Measurements from ENCODE around the gene PLD1.
"Not testable (repeated sequence)": the region's sequence is repeated elsewhere in the genome, so short reads cannot be mapped to it uniquely, and the experiment has no call there.

Gene PLD1

GRCh38 chr3:171815973-171816595 is 5.8 kb upstream of the PLD1 start:
- DNase-seq (ENCODE audit: low spot score) = no peak

GRCh38 chr3:171814662-171815061 is 4.4 kb upstream of the PLD1 start:
- not testable (repeated sequence) for DNase-seq (ENCODE audit: low spot score)

GRCh38 chr3:171813897-171814460 is 3.7 kb upstream of the PLD1 start:
- no peak for DNase-seq (ENCODE audit: low spot score)

- DNase-seq (ENCODE audit: low spot score) = no peak
Measured at GRCh38 chr3:171813278-171813896, 3.1 kb upstream of the PLD1 start.

- no peak for DNase-seq (ENCODE audit: low spot score)
Measured at GRCh38 chr3:171812811-171813210, 2.5 kb upstream of the PLD1 start.

- no peak for DNase-seq (ENCODE audit: low spot score)
Measured at GRCh38 chr3:171811913-171812335, 1.6 kb upstream of the PLD1 start.

GRCh38 chr3:171811295-171811912 is 1.1 kb upstream of the PLD1 start:
- DNase-seq (ENCODE audit: low spot score) = peak; percentile 68

GRCh38 chr3:171810629-171811294 is 479 bp upstream of the PLD1 start:
- no peak for DNase-seq (ENCODE audit: low spot score)

- DNase-seq (ENCODE audit: low spot score) = no peak
Measured at GRCh38 chr3:171809611-171809860, 747 bp downstream of the PLD1 start.

- DNase-seq (ENCODE audit: low spot score) = no peak
Measured at GRCh38 chr3:171807806-171808205, 2.5 kb downstream of the PLD1 start.

GRCh38 chr3:171807129-171807675 is 3.1 kb downstream of the PLD1 start:
- no peak for DNase-seq (ENCODE audit: low spot score)

- peak; percentile 85 for DNase-seq (ENCODE audit: low spot score)
Measured at GRCh38 chr3:171806200-171807128, 3.8 kb downstream of the PLD1 start.

- DNase-seq (ENCODE audit: low spot score) = no peak
Measured at GRCh38 chr3:171805687-171806086, 4.6 kb downstream of the PLD1 start.

GRCh38 chr3:171804618-171805389 is 5.5 kb downstream of the PLD1 start:
- no peak for DNase-seq (ENCODE audit: low spot score)

- no peak for DNase-seq (ENCODE audit: low spot score)
Measured at GRCh38 chr3:171803044-171803443, 7.2 kb downstream of the PLD1 start.

- DNase-seq (ENCODE audit: low spot score) = no peak
Measured at GRCh38 chr3:171802590-171802956, 7.7 kb downstream of the PLD1 start.

GRCh38 chr3:171801738-171802589 is 8.3 kb downstream of the PLD1 start:
- no peak for DNase-seq (ENCODE audit: low spot score)

GRCh38 chr3:171799501-171799900 is 10.8 kb downstream of the PLD1 start:
- DNase-seq (ENCODE audit: low spot score) = no peak

GRCh38 chr3:171797873-171798272 is 12.4 kb downstream of the PLD1 start:
- DNase-seq (ENCODE audit: low spot score) = no peak

GRCh38 chr3:171797265-171797679 is 13.0 kb downstream of the PLD1 start:
- DNase-seq (ENCODE audit: low spot score) = no peak
